ENCODE data around the gene PATJ. TPM values are rescaled to one million over a fixed set of nuclear protein-coding genes. Genes with fewer than 3 reads are reported as not detected.

The PATJ gene
- total RNA-seq, 4 donors from 2014 or later, result 24.3 to 36.3 (median 28.8) TPM

DNA sequence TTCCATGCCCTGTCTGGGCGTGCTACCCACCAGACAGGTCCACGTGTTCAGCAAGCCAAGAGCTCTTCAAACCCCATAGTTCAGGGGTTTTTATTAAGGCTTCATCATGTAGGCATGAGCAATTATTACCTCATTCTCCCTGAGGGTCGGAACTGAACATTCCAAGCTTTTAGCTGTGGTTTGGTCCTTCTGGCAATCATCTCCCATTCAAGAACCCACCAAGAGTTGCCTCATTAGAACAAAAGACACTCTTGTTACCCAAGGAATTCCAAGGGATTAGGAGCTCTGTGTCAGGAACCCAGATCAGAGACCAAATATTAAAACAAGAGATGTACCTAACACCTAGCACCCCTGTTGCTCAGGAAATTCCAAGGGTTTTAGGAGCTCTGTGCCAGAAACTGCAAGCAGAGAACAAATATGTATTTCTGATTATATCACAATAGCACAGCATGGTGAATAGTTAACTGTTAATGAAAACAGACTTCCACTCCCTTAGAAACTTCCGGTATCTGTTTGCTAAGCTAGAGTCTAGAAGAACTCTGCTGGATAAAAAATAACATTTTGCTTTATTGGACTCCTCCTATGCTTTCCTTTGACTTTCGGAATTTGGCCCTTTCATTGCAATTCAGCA, 251.2 kb downstream of the PATJ start:
- Histone ChIP-seq H3K36me3 (peaks cover 0 to 13% (median 0%) of the 10 kb centered on the region in 3 donors), H3K4me3 (no peak overlapping the region), H3K27ac (no peak overlapping the region), H3K27me3 (no peaks in the 10 kb centered on the region), H3K9me3 (no peaks in the 10 kb centered on the region), H3K4me1 (no peaks in the 10 kb centered on the region)
- WGBS, 2 donors, result 52 to 65% methylated on average over 5 of the region's 5 CpGs
- no peak for DNase-seq (ENCODE audit: low spot score in 2 of 2)
- TF ChIP-seq, protein P1, sequence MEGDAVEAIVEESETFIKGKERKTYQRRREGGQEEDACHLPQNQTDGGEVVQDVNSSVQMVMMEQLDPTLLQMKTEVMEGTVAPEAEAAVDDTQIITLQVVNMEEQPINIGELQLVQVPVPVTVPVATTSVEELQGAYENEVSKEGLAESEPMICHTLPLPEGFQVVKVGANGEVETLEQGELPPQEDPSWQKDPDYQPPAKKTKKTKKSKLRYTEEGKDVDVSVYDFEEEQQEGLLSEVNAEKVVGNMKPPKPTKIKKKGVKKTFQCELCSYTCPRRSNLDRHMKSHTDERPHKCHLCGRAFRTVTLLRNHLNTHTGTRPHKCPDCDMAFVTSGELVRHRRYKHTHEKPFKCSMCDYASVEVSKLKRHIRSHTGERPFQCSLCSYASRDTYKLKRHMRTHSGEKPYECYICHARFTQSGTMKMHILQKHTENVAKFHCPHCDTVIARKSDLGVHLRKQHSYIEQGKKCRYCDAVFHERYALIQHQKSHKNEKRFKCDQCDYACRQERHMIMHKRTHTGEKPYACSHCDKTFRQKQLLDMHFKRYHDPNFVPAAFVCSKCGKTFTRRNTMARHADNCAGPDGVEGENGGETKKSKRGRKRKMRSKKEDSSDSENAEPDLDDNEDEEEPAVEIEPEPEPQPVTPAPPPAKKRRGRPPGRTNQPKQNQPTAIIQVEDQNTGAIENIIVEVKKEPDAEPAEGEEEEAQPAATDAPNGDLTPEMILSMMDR (IDR thresholded peaks at IDR 0.05), result no peak
- TF ChIP-seq POLR2A (IDR thresholded peaks at IDR 0.05) (no peak), EP300 (IDR thresholded peaks at IDR 0.05) (no peak)

DNA sequence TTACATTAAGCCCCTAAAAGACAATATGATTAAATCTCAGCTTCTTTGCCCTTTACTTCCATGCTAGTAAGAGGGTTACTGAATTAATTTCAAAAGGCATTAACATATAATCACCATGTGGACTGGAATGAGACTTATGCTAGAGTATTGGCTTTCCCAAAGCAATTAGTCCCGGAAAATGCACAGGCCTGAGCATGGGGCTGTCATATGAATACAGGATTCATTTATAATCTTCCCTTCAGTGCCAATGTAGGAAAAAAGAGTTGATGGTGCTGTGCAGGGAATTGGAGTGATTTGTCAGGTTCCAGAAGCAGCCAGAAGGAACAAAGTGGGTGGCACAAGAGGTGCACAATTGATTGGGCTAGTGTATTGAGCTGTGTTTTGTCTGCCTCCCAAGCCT, 253.4 kb downstream of the PATJ start:
- TF ChIP-seq, protein P1 (IDR thresholded peaks at IDR 0.05), result no peak
- TF ChIP-seq POLR2A (IDR thresholded peaks at IDR 0.05), result no peak
- no peak for TF ChIP-seq EP300 (IDR thresholded peaks at IDR 0.05)
- H3K27me3 ChIP-seq, result no peaks in the 10 kb centered on the region
- H3K36me3 ChIP-seq, result peaks cover 0 to 13% (median 0%) of the 10 kb centered on the region in 3 donors
- H3K4me3 ChIP-seq, result no peak overlapping the region
- WGBS, 2 donors, result 87 to 91% methylated on average over 1 of the region's 1 CpG
- H3K9me3 ChIP-seq, result no peaks in the 10 kb centered on the region
- H3K27ac ChIP-seq, result no peak overlapping the region
- H3K4me1 ChIP-seq, result no peaks in the 10 kb centered on the region
- no peak for DNase-seq (ENCODE audit: low spot score in 2 of 2)

DNA sequence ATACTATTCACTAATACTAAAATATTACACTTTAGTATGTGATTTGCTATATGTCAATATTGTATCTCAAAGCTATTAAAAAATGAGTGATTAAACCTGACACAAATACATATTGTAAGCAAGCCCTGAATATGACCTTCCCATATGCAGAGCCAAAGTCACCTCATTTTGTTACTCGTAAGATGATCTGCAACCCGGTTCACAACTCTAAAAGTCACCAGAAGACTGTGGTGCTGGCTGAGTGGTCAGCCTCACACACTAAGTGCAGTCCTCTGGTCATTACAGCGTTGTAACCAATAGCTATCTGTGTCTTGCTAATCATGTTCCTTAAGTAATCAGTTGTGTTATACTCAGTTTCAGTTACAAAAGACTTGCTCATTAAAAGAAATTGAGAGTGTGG, 254.8 kb downstream of the PATJ start:
- H3K27ac ChIP-seq, result no peak overlapping the region
- WGBS, 2 donors, result 85 to 90% methylated on average over 3 of the region's 3 CpGs
- no peak overlapping the region for H3K4me3 ChIP-seq
- no peaks in the 10 kb centered on the region for H3K27me3 ChIP-seq
- H3K36me3 ChIP-seq, result peaks cover 0 to 13% (median 0%) of the 10 kb centered on the region in 3 donors
- TF ChIP-seq EP300 (IDR thresholded peaks at IDR 0.05) (no peak), POLR2A (IDR thresholded peaks at IDR 0.05) (no peak)
- TF ChIP-seq, protein P1 (IDR thresholded peaks at IDR 0.05), result no peak
- DNase-seq (ENCODE audit: low spot score in 2 of 2), result no peak
- no peaks in the 10 kb centered on the region for H3K9me3 ChIP-seq
- H3K4me1 ChIP-seq, result no peaks in the 10 kb centered on the region

DNA sequence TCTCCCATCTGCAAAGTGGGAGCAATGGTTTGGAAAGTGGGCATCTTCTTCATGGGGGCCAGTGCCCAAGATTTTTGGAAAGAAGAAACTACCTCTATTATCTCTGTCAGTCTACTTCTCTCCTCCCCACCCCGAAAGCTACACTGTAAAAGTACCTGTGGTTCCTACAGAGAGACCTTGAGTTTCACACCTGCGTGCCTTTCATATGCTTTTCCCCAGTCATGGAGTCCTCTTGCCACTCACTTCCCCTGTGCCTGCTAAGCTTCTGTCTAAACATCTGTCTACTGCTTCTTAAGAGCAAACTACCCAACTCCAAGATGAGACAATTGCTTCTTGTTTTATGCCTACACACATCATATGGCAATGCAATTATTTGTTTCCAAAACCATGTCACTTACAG, 261.5 kb downstream of the PATJ start:
- no peaks in the 10 kb centered on the region for H3K4me1 ChIP-seq
- H3K36me3 ChIP-seq, result no peaks in the 10 kb centered on the region
- H3K27ac ChIP-seq, result no peak overlapping the region
- H3K4me3 ChIP-seq, result no peak overlapping the region
- no peaks in the 10 kb centered on the region for H3K9me3 ChIP-seq
- 91 to 93% methylated on average over 2 of the region's 2 CpGs for WGBS, 2 donors
- H3K27me3 ChIP-seq, result no peaks in the 10 kb centered on the region
- no peak for DNase-seq (ENCODE audit: low spot score in 2 of 2)
- TF ChIP-seq EP300 (IDR thresholded peaks at IDR 0.05), result no peak
- TF ChIP-seq, protein P1 (IDR thresholded peaks at IDR 0.05), result no peak
- no peak for TF ChIP-seq POLR2A (IDR thresholded peaks at IDR 0.05)

DNA sequence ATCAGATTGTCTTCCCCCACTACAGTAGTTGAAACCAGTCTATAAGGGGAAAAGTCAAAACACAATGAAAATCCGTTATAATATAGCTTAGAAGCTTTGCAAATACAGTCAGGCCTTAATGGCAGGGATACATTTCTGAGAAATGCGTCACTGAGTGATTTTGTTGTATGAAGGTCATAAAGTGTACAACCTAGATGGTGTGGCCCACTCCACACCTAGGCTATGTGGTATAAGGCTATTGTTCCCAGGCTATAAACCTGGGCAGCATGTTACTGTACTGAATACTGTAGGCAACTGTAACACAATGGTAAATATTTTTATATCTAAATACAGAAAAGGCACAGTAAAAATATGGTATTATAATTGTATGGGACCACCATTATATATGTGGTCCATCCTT, 264.4 kb downstream of the PATJ start:
- Histone ChIP-seq H3K27ac (no peak overlapping the region), H3K4me3 (no peak overlapping the region), H3K36me3 (no peaks in the 10 kb centered on the region), H3K9me3 (no peaks in the 10 kb centered on the region), H3K27me3 (no peaks in the 10 kb centered on the region), H3K4me1 (no peaks in the 10 kb centered on the region)
- TF ChIP-seq EP300 (IDR thresholded peaks at IDR 0.05), result no peak
- TF ChIP-seq, protein P1 (IDR thresholded peaks at IDR 0.05), result no peak
- no peak for DNase-seq (ENCODE audit: low spot score in 2 of 2)
- WGBS, 2 donors, result 48 to 75% methylated on average over 2 of the region's 2 CpGs

All from tibial nerve (tissue), 4 donors.